Stimulated activated CD8-positive, alpha-beta memory T cell treated with anti-CD3 and anti-CD28 coated beads, Interleukin-15, amount 100 ng/mL, for 48 hours (primary cell): ENCODE measurements around the gene UCP3.

Source experiments
- DNase-seq, 2 donors: peaks; one replicate each; pipeline ENCODE4 v3.0.0-alpha.2; 2020; ENCODE audit warnings: low read depth in 2 of 2

The UCP3 gene

DNA sequence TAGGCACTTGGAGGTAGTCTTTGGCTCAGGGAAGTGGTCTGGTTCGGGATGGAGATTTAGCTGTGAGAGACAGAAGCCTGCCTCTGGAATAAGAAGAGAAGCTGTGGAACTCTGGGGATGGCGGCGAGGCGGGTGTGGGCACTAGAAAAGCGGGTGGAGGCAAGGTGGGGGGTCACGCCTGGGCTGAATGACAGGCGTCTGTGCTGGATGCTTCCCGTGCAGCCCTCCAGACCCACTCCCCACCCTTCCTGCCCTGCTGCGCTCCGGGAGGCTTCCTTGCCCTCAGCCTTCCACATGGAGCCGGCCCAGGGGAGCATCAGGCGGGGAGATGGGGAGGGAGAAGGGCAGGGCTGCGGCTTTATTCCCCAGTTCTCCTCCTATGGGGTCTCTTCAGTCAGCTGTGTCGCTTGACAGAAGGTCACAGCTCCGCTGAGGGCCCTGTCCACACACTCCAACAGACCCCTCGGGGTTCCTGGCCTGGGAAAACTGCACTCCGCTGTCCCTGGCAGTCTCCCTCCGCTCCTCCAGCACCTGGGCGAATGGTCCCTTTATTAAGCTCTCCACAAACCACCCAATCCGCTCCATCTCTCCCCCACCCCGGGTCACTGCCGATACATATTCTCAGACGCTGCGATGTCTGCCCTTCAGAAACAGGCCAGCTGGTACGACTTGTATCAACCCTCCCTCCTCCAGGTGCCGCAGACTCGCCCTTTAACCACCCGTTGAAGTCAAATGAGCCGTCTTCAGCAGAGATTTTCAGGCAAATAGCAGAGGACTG, 51.8 kb downstream of the UCP3 start:
- no peak for DNase-seq

DNA sequence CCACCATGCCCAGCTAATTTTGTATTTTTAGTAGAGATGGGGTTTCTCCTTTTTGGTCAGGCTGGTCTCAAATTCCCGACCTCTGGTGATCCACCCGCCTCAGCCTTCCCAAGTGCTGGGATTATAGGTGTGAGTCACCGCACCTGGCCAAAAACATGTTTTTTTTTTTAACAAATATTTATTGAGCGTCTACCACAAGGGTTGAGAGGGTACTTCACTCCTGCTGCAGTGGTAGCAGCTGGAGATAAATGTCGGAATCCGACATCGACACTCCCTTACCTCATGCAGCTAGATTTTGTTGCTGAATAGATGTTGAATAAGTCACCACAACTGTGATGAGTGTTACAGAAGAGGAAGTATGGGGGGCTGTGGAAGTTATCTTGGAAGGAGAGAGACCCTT, 57.1 kb downstream of the UCP3 start:
- DNase-seq: no peak

DNA sequence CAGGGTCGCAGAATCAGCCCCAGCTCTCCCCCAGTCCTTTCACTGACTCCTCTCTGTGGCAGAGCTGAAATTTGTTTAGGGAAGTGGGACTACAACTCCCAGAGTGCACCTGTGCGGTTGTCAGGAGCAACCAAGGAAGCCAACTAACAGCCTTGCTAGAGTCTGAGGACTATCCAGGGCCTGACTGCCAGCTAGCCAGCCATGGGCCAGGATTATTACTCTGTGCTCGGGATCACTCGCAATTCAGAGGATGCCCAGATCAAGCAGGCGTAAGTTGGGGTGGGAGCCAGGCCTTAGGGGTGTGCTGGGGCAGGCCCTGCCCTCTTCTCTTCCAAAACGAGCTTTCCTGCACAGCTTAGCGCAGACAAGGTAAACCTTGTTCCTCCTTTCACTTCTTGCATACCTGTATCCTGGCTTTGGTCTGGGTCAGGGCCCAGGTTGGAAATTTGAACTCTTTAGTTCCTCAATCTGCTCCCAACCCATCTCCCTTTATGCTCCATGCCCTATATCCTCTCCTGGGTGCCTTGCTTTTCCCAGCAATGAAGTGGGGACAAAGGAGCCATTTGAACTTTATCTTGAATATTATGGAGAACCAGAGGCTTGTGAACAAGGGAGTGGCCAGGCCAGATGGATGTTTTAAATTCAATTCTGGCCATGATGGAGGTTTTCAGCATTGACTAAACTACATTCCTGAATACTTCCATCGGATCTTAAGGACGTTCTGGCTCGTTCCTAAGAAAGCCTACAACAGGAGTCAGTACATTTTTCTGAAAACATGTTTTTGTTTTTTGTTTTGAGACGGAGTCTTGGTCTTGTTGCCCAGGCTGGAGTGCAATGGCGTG, 57.8 kb downstream of the UCP3 start, which contains the start of gene DNAJB13:
Gene DNAJB13 (plus strand): TSS at position 158 of the 842 bp plus-strand sequence. CDS start 44 bp downstream, at position 202.
- no peak for DNase-seq
